Breast epithelium (tissue), 4 donors: Measurements from ENCODE around the gene CDH5. TPM values are rescaled to one million over a fixed set of nuclear protein-coding genes. Genes with fewer than 3 reads are reported as not detected.

Experiments used
- DNase-seq, 2 donors: peaks; one replicate each; pipeline ENCODE4 v3.0.0-alpha.2; 2019; ENCODE audit warnings: low spot score in 2 of 2
- H3K27ac ChIP-seq, 2 donors: fragments of 200-600 bp; sonication (generic) in 1 of 2; one replicate each; pipeline ENCODE4 v1.5.1; 2016 to 2019; ENCODE audit warnings: mild to moderate bottlenecking in 1 of 2
- H3K27me3 ChIP-seq, 2 donors: fragments of 200-600 bp; sonication (generic) in 1 of 2; one replicate each; pipeline versions ENCODE4 v1.5.1 to v1.6.0; 2017 to 2019; ENCODE audit warnings: control low read depth in 1 of 2, mild to moderate bottlenecking in 1 of 2
- H3K36me3 ChIP-seq: fragments of 200-600 bp; one replicate; pipeline ENCODE4 v1.5.1; 2019
- H3K4me1 ChIP-seq, 2 donors: fragments of 200-600 bp; sonication (generic); one replicate each; pipeline ENCODE4 v1.5.1; 2016 to 2019; ENCODE audit warnings: control low read depth in 1 of 2
- H3K4me3 ChIP-seq, 3 donors: fragments of 200-600 bp; sonication (generic); 1 replicate in 2 of 3; 2 replicates in 1 of 3; pipeline ENCODE4 v1.5.1; 2016 to 2019; ENCODE audit warnings: mild to moderate bottlenecking in 3 of 3, moderate library complexity in 2 of 3
- H3K9me3 ChIP-seq, 2 donors: fragments of 200-600 bp; sonication (generic) in 1 of 2; one replicate each; pipeline ENCODE4 v1.5.1; 2016 to 2019; ENCODE audit warnings: control low read depth in 1 of 2
- CTCF ChIP-seq, 3 donors: fragments of 450-650 bp; IDR thresholded peaks; one replicate each; pipeline ENCODE4 v1.5.1; 2016 to 2017; ENCODE audit warnings: antibody characterized with exemption in 3 of 3, mild to moderate bottlenecking in 3 of 3, moderate library complexity in 3 of 3
- POLR2A ChIP-seq: fragments of 450-650 bp; IDR thresholded peaks from one replicate; pipeline ENCODE4 v1.6.1; 2016; ENCODE audit warnings: antibody characterized with exemption, mild to moderate bottlenecking, moderate library complexity
- POLR2AphosphoS5 ChIP-seq, 3 donors: sonication (generic); formaldehyde crosslinking; IDR thresholded peaks; one replicate each; pipeline ENCODE4 v1.6.1; 2017; ENCODE audit warnings: antibody characterized with exemption in 3 of 3
- intact Hi-C: fragments of 100-400 bp; cut with DNase I; formaldehyde crosslinking; loops from one replicate; pipeline ENCODE4 v1.15.1; 2023; ENCODE audit warnings: low total_unique reads
- total RNA-seq, 3 donors: library from RNA; depleted of rRNA; stranded (reverse); fragments of >200 nt; gene quantifications; one replicate each; pipeline ENCODE4 v1.1.0, GENCODE V29; 2016

CDH5 gene
- total RNA-seq, 3 donors from 2014 or later, result 19.2 to 52.8 (median 45.1) TPM

DNA sequence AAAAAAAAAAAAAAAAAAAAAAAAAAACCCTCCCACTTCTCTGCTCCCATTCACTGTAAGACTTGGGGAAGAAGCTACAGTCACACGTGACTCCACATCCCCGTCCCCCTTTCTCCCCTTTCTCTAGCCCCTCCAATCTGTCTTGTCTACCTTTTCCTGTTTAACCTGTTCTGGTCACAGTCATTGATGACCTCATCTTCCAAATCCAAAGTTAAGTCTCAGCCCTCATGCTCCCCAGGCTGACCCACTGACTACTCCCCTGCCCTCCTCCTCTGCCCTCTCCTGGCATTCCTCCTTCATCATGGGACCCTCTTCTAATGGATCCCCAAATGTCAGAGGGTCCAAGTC is 1.6 kb upstream of the CDH5 start:
- H3K27me3 ChIP-seq, result no peaks in the 10 kb centered on the region
- TF ChIP-seq POLR2AphosphoS5 (IDR thresholded peaks at IDR 0.05), result no peak
- no peak for TF ChIP-seq POLR2A
- TF ChIP-seq CTCF (IDR thresholded peaks at IDR 0.05), result no peak
- intact Hi-C loops, result loop anchor here (10.0 kb wide), 1 partner anchor 370 kb away; no protein-coding TSS in a partner anchor
- H3K4me1 ChIP-seq, result peaks cover 5 to 15% of the 10 kb centered on the region in 2 donors
- H3K27ac ChIP-seq, result peak overlapping the region; percentile 82 to 88
- DNase-seq, result no peak
- H3K9me3 ChIP-seq, result no peaks in the 10 kb centered on the region
- no peaks in the 10 kb centered on the region for H3K36me3 ChIP-seq
- no peak overlapping the region for H3K4me3 ChIP-seq

- Histone ChIP-seq H3K4me3 (peak overlapping the region in 1 of 3 donors; percentile 63), H3K4me1 (peaks cover 5 to 15% of the 10 kb centered on the region in 2 donors), H3K27ac (peak overlapping the region; percentile 82 to 88), H3K9me3 (no peaks in the 10 kb centered on the region), H3K36me3 (no peaks in the 10 kb centered on the region), H3K27me3 (no peaks in the 10 kb centered on the region)
- TF ChIP-seq POLR2A, result no peak
- no peak for TF ChIP-seq CTCF (IDR thresholded peaks at IDR 0.05)
- peak in 1 of 3 donors; percentile 40 for TF ChIP-seq POLR2AphosphoS5 (IDR thresholded peaks at IDR 0.05)
- DNase-seq, result peak in 1 of 2 donors; percentile 56
- intact Hi-C loops, result loop anchor here (10.0 kb wide), 1 partner anchor 369 kb away; no protein-coding TSS in a partner anchor
Observed at GRCh38 chr16:66365651-66366050, 840 bp upstream of the CDH5 start.

- Histone ChIP-seq H3K4me1 (peaks cover 5 to 15% of the 10 kb centered on the region in 2 donors), H3K9me3 (no peaks in the 10 kb centered on the region), H3K4me3 (peak overlapping the region; percentile 41 to 63 (median 48)), H3K27ac (peak overlapping the region; percentile 82 to 88), H3K36me3 (no peaks in the 10 kb centered on the region), H3K27me3 (no peaks in the 10 kb centered on the region)
- TF ChIP-seq CTCF (IDR thresholded peaks at IDR 0.05), result no peak
- no peak for TF ChIP-seq POLR2AphosphoS5 (IDR thresholded peaks at IDR 0.05)
- no peak for TF ChIP-seq POLR2A
- no peak for DNase-seq
- intact Hi-C loops, result loop anchor here (10.0 kb wide), 1 partner anchor 367 kb away; no protein-coding TSS in a partner anchor
Observed at GRCh38 chr16:66367968-66368891, 1.7 kb downstream of the CDH5 start.

DNA sequence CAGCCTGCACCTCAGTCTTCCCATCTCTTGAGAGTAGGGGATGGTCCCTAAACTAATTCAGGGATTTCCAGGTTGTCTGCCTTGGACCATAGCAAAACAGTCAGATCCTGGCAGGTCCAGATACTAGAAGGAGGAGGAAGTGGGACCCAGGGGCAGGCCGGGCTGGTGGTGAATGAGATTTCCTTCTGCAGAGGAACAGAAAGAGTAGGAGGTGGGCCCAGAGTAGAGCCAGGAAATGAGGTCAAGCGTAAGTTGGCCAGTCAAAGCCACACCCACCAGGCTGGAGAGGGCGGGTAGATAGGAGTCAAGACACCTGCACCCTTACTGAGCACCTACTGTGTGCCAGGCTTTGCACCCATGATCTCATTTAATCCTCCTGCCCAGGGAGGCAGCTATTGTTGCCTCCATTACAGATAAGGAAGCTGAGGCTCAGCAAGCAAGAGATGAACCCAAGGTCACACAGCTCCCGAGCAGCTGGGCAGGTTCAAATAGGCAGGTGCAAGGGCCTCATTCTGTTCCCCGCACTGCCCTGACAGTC is 2.6 kb downstream of the CDH5 start:
- Histone ChIP-seq H3K4me1 (peaks cover 5 to 14% of the 10 kb centered on the region in 2 donors), H3K4me3 (peak overlapping the region in 2 of 3 donors; percentile 41 to 63), H3K9me3 (no peaks in the 10 kb centered on the region), H3K36me3 (no peaks in the 10 kb centered on the region), H3K27ac (peak overlapping the region; percentile 43 to 88), H3K27me3 (no peaks in the 10 kb centered on the region)
- intact Hi-C loops, result loop anchor here (10.0 kb wide), 1 partner anchor 366 kb away; no protein-coding TSS in a partner anchor
- TF ChIP-seq POLR2A, result no peak
- no peak for TF ChIP-seq POLR2AphosphoS5 (IDR thresholded peaks at IDR 0.05)
- TF ChIP-seq CTCF (IDR thresholded peaks at IDR 0.05), result no peak
- no peak for DNase-seq
